GM12865 (cell line): Measurements from ENCODE around the gene PSD2.
"Not testable (repeated sequence)": the region's sequence is repeated elsewhere in the genome, so short reads cannot be mapped to it uniquely, and the experiment has no call there.

Experiments used
- DNase-seq: peaks from one replicate; pipeline ENCODE4 v3.0.0; 2010; ENCODE audit warnings: low read depth
- H3K4me3 ChIP-seq: 2 replicates; pipeline ENCODE4 v1.5.1; 2011; ENCODE audit warnings: mild to moderate bottlenecking, low read depth, low read length, control low read depth
- TF ChIP-seq, protein P1 (sequence below): IDR thresholded peaks from 2 replicates; pipeline ENCODE4 v1.5.1; 2011; ENCODE audit warnings: low read length, control low read depth, low read depth, inconsistent platforms; ENCODE audit not compliant: insufficient read depth; ENCODE audit errors: missing control alignments

The PSD2 gene

DNA sequence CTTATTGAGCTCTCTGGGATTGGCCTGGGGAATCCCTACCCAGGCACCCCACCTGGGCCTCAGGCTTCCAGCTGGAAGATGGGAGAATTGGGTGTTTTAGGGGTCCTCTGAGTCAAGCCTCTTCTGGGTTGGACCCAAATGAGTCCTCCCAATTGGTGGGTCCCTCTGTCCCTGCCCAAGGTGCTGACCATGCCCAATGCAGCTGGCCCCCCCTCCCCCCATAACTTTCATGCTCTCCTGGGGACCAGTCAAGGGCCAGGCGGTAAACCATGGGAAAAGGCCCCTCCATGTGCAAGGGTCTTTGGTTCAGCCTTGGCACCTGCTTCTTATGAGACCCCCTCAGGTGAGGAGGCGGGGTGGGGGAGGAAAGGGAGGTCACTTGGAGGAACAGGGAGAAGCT is 3.4 kb upstream of the PSD2 start:
- TF ChIP-seq, protein P1, sequence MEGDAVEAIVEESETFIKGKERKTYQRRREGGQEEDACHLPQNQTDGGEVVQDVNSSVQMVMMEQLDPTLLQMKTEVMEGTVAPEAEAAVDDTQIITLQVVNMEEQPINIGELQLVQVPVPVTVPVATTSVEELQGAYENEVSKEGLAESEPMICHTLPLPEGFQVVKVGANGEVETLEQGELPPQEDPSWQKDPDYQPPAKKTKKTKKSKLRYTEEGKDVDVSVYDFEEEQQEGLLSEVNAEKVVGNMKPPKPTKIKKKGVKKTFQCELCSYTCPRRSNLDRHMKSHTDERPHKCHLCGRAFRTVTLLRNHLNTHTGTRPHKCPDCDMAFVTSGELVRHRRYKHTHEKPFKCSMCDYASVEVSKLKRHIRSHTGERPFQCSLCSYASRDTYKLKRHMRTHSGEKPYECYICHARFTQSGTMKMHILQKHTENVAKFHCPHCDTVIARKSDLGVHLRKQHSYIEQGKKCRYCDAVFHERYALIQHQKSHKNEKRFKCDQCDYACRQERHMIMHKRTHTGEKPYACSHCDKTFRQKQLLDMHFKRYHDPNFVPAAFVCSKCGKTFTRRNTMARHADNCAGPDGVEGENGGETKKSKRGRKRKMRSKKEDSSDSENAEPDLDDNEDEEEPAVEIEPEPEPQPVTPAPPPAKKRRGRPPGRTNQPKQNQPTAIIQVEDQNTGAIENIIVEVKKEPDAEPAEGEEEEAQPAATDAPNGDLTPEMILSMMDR, result no peak
- H3K4me3 ChIP-seq, result no peak overlapping the region
- no peak for DNase-seq

- not testable (repeated sequence) for H3K4me3 ChIP-seq, DNase-seq
Measured at GRCh38 chr5:139792655-139793054, 3.0 kb upstream of the PSD2 start.

GRCh38 chr5:139794067-139794846 is 1.4 kb upstream of the PSD2 start:
- no peak for DNase-seq
- no peak overlapping the region for H3K4me3 ChIP-seq
- TF ChIP-seq, protein P1, result no peak

DNA sequence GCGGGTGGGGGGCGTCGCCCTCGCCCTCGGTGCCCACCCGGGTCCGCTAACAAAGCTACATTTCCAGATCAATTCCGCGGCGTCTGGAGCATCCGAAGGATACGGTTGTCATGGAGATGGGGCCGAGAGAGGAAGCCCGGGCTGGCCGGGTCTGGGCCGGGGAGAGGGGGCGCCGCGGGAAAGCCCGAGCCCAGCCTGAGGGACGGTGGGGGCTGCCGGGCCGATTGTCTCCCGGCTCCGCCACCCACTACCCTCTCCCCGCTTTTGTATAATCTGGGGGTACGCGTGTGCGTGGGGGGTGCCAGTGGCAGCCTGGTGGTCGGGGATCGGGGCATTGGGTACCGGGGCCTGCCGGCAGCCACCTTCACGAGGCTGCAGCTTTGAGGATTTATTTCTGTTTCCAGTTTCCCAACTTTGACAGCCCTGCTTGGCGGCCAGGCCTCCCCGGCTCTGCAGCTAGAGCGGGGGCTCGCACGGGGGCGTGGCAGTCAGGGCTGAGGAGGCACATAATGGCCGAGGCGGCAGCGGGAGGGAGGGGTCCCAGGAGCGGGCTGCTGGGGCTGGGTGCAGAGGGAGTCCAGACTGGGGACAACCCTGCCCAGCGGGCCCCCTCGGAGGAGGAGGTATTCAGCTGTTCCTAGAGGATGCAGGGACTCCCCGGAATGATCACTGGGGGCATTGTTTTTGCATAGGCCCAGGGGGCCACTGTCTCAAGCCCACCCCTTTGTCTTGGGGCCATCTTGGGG is 626 bp downstream of the PSD2 start:
- no peak overlapping the region for H3K4me3 ChIP-seq
- DNase-seq, result no peak
- TF ChIP-seq, protein P1, result no peak

GRCh38 chr5:139797335-139797734 is 1.7 kb downstream of the PSD2 start:
- no peak for DNase-seq
- TF ChIP-seq, protein P1, result no peak
- no peak overlapping the region for H3K4me3 ChIP-seq

GRCh38 chr5:139797856-139798510 is 2.4 kb downstream of the PSD2 start:
- no peak for DNase-seq
- no peak overlapping the region for H3K4me3 ChIP-seq
- TF ChIP-seq, protein P1, result no peak

DNA sequence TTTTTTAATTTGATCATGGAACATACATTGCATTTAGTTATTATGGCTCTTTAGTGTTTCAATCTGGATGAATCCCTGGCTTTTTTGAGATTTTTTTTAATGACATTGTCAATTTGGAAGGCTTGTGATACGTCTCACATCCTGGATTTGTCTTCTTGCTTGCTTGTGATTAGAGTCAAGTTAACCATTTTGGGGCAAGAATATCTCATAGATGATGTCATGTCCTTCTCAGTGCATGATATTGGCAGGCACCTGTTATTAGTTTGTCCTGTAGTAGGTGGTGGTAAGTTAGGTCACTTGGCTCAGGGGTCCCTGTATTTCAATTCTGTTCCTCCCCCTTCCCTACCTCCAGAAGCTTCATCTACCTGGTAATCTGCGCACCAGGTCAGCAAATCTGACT is 3.3 kb downstream of the PSD2 start:
- no peak overlapping the region for H3K4me3 ChIP-seq

More for the DNA sequence above, 3.3 kb downstream of the PSD2 start:
- TF ChIP-seq, protein P1, result no peak
- no peak for DNase-seq
